GM12878 (cell line): ENCODE results near the gene SEC14L6. TPM values are rescaled to one million over a fixed set of nuclear protein-coding genes. Genes with fewer than 3 reads are reported as not detected.

Source experiments
- ATAC-seq: fragments of 200-7000 bp; cut with Tn5 transposase; 3 replicates; pipeline ENCODE4 v1.9.1; 2020; ENCODE audit warnings: mild to moderate bottlenecking, moderate library complexity
- BruUV-seq: library from RNA; stranded (reverse); fragments of 400-500 nt; replicated peaks from 2 replicates; lab custom pipeline; 2021; lab: Mats Ljungman, UMichigan
- CTCF ChIA-PET: fragments of 300-600 bp; sonication (Branson Sonifier 250); formaldehyde crosslinking; extraction: SDS; loops from one replicate; lab custom pipeline; 2021; ENCODE audit warnings: inconsistent platforms; lab: Yijun Ruan, JAX
- POLR2A ChIA-PET: fragments of 350-600 bp; formaldehyde crosslinking; extraction: SDS; loops from one replicate; lab custom pipeline; 2021; ENCODE audit warnings: inconsistent platforms; lab: Charles Lee
- RAD21 ChIA-PET: fragments of 300-600 bp; sonication (Branson Sonifier 250); formaldehyde crosslinking; loops from one replicate; lab custom pipeline; 2023; ENCODE audit warnings: antibody characterized with exemption; ENCODE audit not compliant: unreplicated experiment; lab: Charles Lee
- SMC1A ChIA-PET: fragments of 300-600 bp; sonication (Branson Sonifier 250); formaldehyde crosslinking; loops from one replicate; lab custom pipeline; 2023; ENCODE audit not compliant: unreplicated experiment, uncharacterized antibody; lab: Charles Lee
- DNase-seq: peaks from one replicate; pipeline ENCODE4 v3.0.0-alpha.2; 2011; ENCODE audit warnings: low read depth, low spot score
- FAIRE-seq: peaks from 3 replicates; lab custom pipeline; 2011; peaks lifted over from hg19 to GRCh38; lab: Jason Lieb, UNC
- H2AFZ ChIP-seq: 2 replicates; pipeline ENCODE4 v1.6.0; 2011; ENCODE audit warnings: low read depth, low read length, control low read depth; ENCODE audit not compliant: control insufficient read depth
- H3K27ac ChIP-seq: 2 replicates; pipeline ENCODE4 v1.5.1; 2011; ENCODE audit warnings: control low read depth; ENCODE audit not compliant: control insufficient read depth, insufficient read depth
- H3K27me3 ChIP-seq, 2 experiments: replicated peaks in 1 of 2; 2 replicates each; pipeline versions ENCODE4 v1.6.0 to v1.6.1; 2011; ENCODE audit warnings: low read length in 1 of 2; ENCODE audit not compliant: control insufficient read depth in 2 of 2, insufficient read depth in 2 of 2
- H3K36me3 ChIP-seq, 2 experiments: 2 replicates each; pipeline ENCODE4 v1.5.1; 2011; ENCODE audit warnings: low read length in 1 of 2; ENCODE audit not compliant: control insufficient read depth in 2 of 2, insufficient read depth in 2 of 2
- H3K4me1 ChIP-seq: 2 replicates; pipeline ENCODE4 v1.6.1; 2011; ENCODE audit warnings: mild to moderate bottlenecking, low read length, moderate library complexity, mixed read lengths; ENCODE audit not compliant: control insufficient read depth, insufficient read depth
- H3K4me2 ChIP-seq: 2 replicates; pipeline ENCODE4 v1.6.0; 2011; ENCODE audit warnings: control low read depth; ENCODE audit not compliant: control insufficient read depth, insufficient read depth
- H3K4me3 ChIP-seq: fragments of 200-600 bp; sonication (generic); 2 replicates; pipeline ENCODE4 v1.5.1; 2016
- H3K79me2 ChIP-seq: 2 replicates; pipeline ENCODE4 v1.6.0; 2011; ENCODE audit warnings: low read length; ENCODE audit not compliant: control insufficient read depth, insufficient read depth
- H3K9ac ChIP-seq: 2 replicates; pipeline ENCODE4 v1.8.0; 2011; ENCODE audit warnings: low read length, control low read depth, mixed read lengths; ENCODE audit not compliant: control insufficient read depth, insufficient read depth
- H3K9me3 ChIP-seq: replicated peaks from 3 replicates; pipeline ENCODE4 v1.5.1; 2011; ENCODE audit warnings: mild to moderate bottlenecking, low read length; ENCODE audit not compliant: control insufficient read depth, insufficient read depth
- H4K20me1 ChIP-seq: 2 replicates; pipeline ENCODE4 v1.6.0; 2011; ENCODE audit not compliant: control insufficient read depth, insufficient read depth
- CBX3 ChIP-seq: fragments of 200-600 bp; sonication (generic); IDR thresholded peaks from 2 replicates; pipeline ENCODE4 v1.6.1; 2016; ENCODE audit warnings: low read depth, borderline replicate concordance
- CREM ChIP-seq: IDR thresholded peaks from 2 replicates; pipeline ENCODE4 v1.6.1; 2014; ENCODE audit warnings: antibody characterized with exemption, low read depth
- LARP7 ChIP-seq: fragments of 450-650 bp; IDR thresholded peaks from 2 replicates; pipeline ENCODE4 v1.6.1; 2017; ENCODE audit warnings: mild to moderate bottlenecking
- NFYB ChIP-seq: IDR thresholded peaks from 2 replicates; pipeline ENCODE4 v1.6.1; 2011; ENCODE audit warnings: low read depth, mild to moderate bottlenecking, low read length, improper control_type of control experiment, moderate library complexity; ENCODE audit not compliant: insufficient read depth
- RELB ChIP-seq: fragments of 450-650 bp; IDR thresholded peaks from 2 replicates; pipeline ENCODE4 v1.6.1; 2017; ENCODE audit warnings: low read depth, mild to moderate bottlenecking, moderate library complexity
- SMAD5 ChIP-seq: IDR thresholded peaks from 2 replicates; pipeline ENCODE4 v1.6.1; 2016; ENCODE audit warnings: antibody characterized with exemption, low read depth
- YBX1 ChIP-seq: fragments of 450-650 bp; IDR thresholded peaks from 2 replicates; pipeline ENCODE4 v1.6.1; 2016; ENCODE audit warnings: antibody characterized with exemption
- ZNF207 ChIP-seq: fragments of 450-650 bp; IDR thresholded peaks from 2 replicates; pipeline ENCODE4 v1.6.1; 2014; ENCODE audit warnings: antibody characterized with exemption, mild to moderate bottlenecking, borderline replicate concordance
- ZNF592 ChIP-seq: fragments of 450-650 bp; IDR thresholded peaks from 2 replicates; pipeline ENCODE4 v1.6.1; 2017; ENCODE audit warnings: mild to moderate bottlenecking, moderate library complexity
- WGBS: methylation state at CpG from one replicate; pipeline ENCODE4 v1.1.6; 2016; ENCODE audit warnings: low lambda C conversion rate; ENCODE audit not compliant: insufficient replicate concordance, insufficient coverage; ENCODE audit errors: missing lambda C conversion rate; 5-methylcytosine and 5-hydroxymethylcytosine counted together
- in situ Hi-C: fragments of 300-500 bp; cut with MboI; formaldehyde crosslinking; loops from 9 replicates; pipeline ENCODE4 v1.14.3; 2018; ENCODE audit warnings: mixed read lengths
- intact Hi-C: fragments of 100-400 bp; cut with micrococcal nuclease; formaldehyde crosslinking; loops from one replicate; pipeline ENCODE4 v1.14.2; 2022; ENCODE audit not compliant: unreplicated experiment
- polyA plus RNA-seq, 11 experiments: library from polyadenylated mRNA; depleted of rRNA in 4 of 11; unstranded in 6 of 11; stranded (reverse) in 5 of 11; fragments of >200 nt; fragmentation: Nextera tagmentation in 4 of 11; fragmentation: Illumina TruSeq in 1 of 11; extraction: Ambion mirVana in 4 of 11; extraction: Trizol in 1 of 11; gene quantifications; 1 replicate in 1 of 11; 2 replicates in 10 of 11; pipeline versions ENCODE4 v1.2.1 to v1.2.3, GENCODE V29; 2011 to 2016; ENCODE audit warnings: inconsistent platforms in 2 of 11, missing spikeins in 2 of 11, low read depth in 1 of 11
- total RNA-seq, 4 experiments: library from RNA; depleted of rRNA in 3 of 4; stranded (reverse); fragments of >200 nt in 3 of 4; fragmentation: Illumina TruSeq in 1 of 4; extraction: Trizol in 1 of 4; gene quantifications; 2 replicates each; pipeline versions ENCODE4 v1.2.1 to v1.2.3, GENCODE V29; 2013 to 2021

SEC14L6 gene
- total and polyA plus RNA-seq, 10 of the 15 experiments (the other 5 are each of a cell fraction or from before 2014, with no cell fraction given) = not detected

GRCh38 chr22:30502153-30502552, 44.4 kb downstream of the SEC14L6 start:
- WGBS = 41% methylated on average over 4 of the region's 4 CpGs
- ATAC-seq = no peak

More at GRCh38 chr22:30502153-30502552, 44.4 kb downstream of the SEC14L6 start:
- no TSS peak for BruUV-seq
- Histone ChIP-seq H4K20me1 (no peaks in the 10 kb centered on the region), H2AFZ (no peak overlapping the region), H3K27ac (no peak overlapping the region), H3K4me2 (no peak overlapping the region), H3K9ac (no peak overlapping the region), H3K36me3 (no peaks in the 10 kb centered on the region), H3K79me2 (no peaks in the 10 kb centered on the region), H3K4me1 (no peaks in the 10 kb centered on the region), H3K4me3 (no peak overlapping the region), H3K27me3 (peaks cover 0 to 2% of the 10 kb centered on the region in 2 experiments; a peak in 1 of 4 replicates), H3K9me3 (no peaks in the 10 kb centered on the region)
- intact Hi-C loops (no loop called here), in situ Hi-C loops (no loop called here)
- ChIA-PET RAD21 (no interaction called here), SMC1A (no interaction called here), CTCF (no interaction called here), POLR2A (interaction anchor here (0.6 kb wide), 1 partner anchor 100 kb away, joined by 3 read pairs; no protein-coding TSS in a partner anchor)
- no peak for DNase-seq
- FAIRE-seq = no peak
- TF ChIP-seq CREM (no peak), NFYB (no peak), CBX3 (no peak), ZNF592 (no peak), SMAD5 (no peak), ZNF207 (no peak), LARP7 (no peak), YBX1 (no peak), RELB (no peak)
